Astrocyte (in vitro differentiated cells and primary cell): ENCODE measurements around the gene DMRTA2. TPM values are rescaled to one million over a fixed set of nuclear protein-coding genes. Genes with fewer than 3 reads are reported as not detected.

ENCODE experiments used
- DNase-seq: peaks from one replicate; pipeline ENCODE4 v3.0.0-alpha.2; 2010; ENCODE audit warnings: low read depth
- FAIRE-seq: peaks from 2 replicates; lab custom pipeline; 2011; peaks lifted over from hg19 to GRCh38; lab: Jason Lieb, UNC
- H2AFZ ChIP-seq: 2 replicates; pipeline ENCODE4 v1.6.0; 2012; ENCODE audit warnings: low read depth, low read length, inconsistent platforms
- H3K27ac ChIP-seq: 2 replicates; pipeline ENCODE4 v1.5.1; 2011; ENCODE audit warnings: low read depth, low read length, inconsistent platforms
- H3K27me3 ChIP-seq: 2 replicates; pipeline ENCODE4 v1.6.0; 2011; ENCODE audit warnings: low read length, inconsistent platforms; ENCODE audit not compliant: insufficient read depth
- H3K36me3 ChIP-seq: 2 replicates; pipeline ENCODE4 v1.5.1; 2011; ENCODE audit warnings: low read length, inconsistent platforms; ENCODE audit not compliant: insufficient read depth
- H3K4me1 ChIP-seq: 2 replicates; pipeline ENCODE4 v1.5.1; 2011; ENCODE audit warnings: low read length, inconsistent platforms; ENCODE audit not compliant: insufficient read depth
- H3K4me2 ChIP-seq: 2 replicates; pipeline ENCODE4 v1.6.0; 2012; ENCODE audit warnings: low read length, inconsistent platforms
- H3K4me3 ChIP-seq: 2 replicates; pipeline ENCODE4 v1.5.1; 2011; ENCODE audit warnings: low read depth, mild to moderate bottlenecking, low read length, inconsistent platforms; ENCODE audit not compliant: insufficient read depth
- H3K79me2 ChIP-seq: 2 replicates; pipeline ENCODE4 v1.6.0; 2012; ENCODE audit warnings: mild to moderate bottlenecking, low read length, inconsistent platforms; ENCODE audit not compliant: insufficient read depth
- H3K9ac ChIP-seq: 2 replicates; pipeline ENCODE4 v1.6.0; 2012; ENCODE audit warnings: mild to moderate bottlenecking, low read length, inconsistent platforms
- H3K9me3 ChIP-seq: 2 replicates; pipeline ENCODE4 v1.5.1; 2012; ENCODE audit warnings: low read depth, mild to moderate bottlenecking, low read length, inconsistent platforms; ENCODE audit not compliant: insufficient read depth
- H4K20me1 ChIP-seq: 2 replicates; pipeline ENCODE4 v1.6.0; 2012; ENCODE audit warnings: low read length, inconsistent platforms; ENCODE audit not compliant: insufficient read depth
- H3K27ac Mint-ChIP-seq: one replicate; pipeline ENCODE4 v1.8.0; 2021; ENCODE audit warnings: mild to moderate bottlenecking, mixed read lengths; ENCODE audit not compliant: unreplicated experiment
- H3K27me3 Mint-ChIP-seq: one replicate; pipeline ENCODE4 v1.8.0; 2021; ENCODE audit warnings: low read depth, mixed read lengths; ENCODE audit not compliant: unreplicated experiment
- H3K36me3 Mint-ChIP-seq: one replicate; pipeline ENCODE4 v1.8.0; 2021; ENCODE audit warnings: low read depth, mixed read lengths; ENCODE audit not compliant: unreplicated experiment
- H3K4me1 Mint-ChIP-seq: one replicate; pipeline ENCODE4 v1.8.0; 2021; ENCODE audit warnings: low read depth, mixed read lengths; ENCODE audit not compliant: unreplicated experiment
- H3K4me3 Mint-ChIP-seq: one replicate; pipeline ENCODE4 v1.8.0; 2021; ENCODE audit warnings: mild to moderate bottlenecking, moderate library complexity, mixed read lengths; ENCODE audit not compliant: unreplicated experiment
- H3K9me3 Mint-ChIP-seq: one replicate; pipeline ENCODE4 v1.8.0; 2021; ENCODE audit warnings: mild to moderate bottlenecking, mixed read lengths; ENCODE audit not compliant: unreplicated experiment
- EZH2 ChIP-seq: IDR thresholded peaks from 2 replicates; pipeline ENCODE4 v1.6.1; 2012; ENCODE audit warnings: mild to moderate bottlenecking, low read length, inconsistent platforms; ENCODE audit not compliant: insufficient read depth
- total RNA-seq: library from RNA; stranded (reverse); gene quantifications from 2 replicates; pipeline ENCODE4 v1.2.1, GENCODE V29; 2021
- TF ChIP-seq, protein P1 (sequence below): IDR thresholded peaks from 2 replicates; pipeline ENCODE4 v1.5.1; 2011; ENCODE audit warnings: low read depth, mild to moderate bottlenecking, inconsistent platforms, low read length, moderate library complexity; ENCODE audit not compliant: insufficient read depth

The DMRTA2 gene
- total RNA-seq, 1 donor from 2014 or later: not detected

DNA sequence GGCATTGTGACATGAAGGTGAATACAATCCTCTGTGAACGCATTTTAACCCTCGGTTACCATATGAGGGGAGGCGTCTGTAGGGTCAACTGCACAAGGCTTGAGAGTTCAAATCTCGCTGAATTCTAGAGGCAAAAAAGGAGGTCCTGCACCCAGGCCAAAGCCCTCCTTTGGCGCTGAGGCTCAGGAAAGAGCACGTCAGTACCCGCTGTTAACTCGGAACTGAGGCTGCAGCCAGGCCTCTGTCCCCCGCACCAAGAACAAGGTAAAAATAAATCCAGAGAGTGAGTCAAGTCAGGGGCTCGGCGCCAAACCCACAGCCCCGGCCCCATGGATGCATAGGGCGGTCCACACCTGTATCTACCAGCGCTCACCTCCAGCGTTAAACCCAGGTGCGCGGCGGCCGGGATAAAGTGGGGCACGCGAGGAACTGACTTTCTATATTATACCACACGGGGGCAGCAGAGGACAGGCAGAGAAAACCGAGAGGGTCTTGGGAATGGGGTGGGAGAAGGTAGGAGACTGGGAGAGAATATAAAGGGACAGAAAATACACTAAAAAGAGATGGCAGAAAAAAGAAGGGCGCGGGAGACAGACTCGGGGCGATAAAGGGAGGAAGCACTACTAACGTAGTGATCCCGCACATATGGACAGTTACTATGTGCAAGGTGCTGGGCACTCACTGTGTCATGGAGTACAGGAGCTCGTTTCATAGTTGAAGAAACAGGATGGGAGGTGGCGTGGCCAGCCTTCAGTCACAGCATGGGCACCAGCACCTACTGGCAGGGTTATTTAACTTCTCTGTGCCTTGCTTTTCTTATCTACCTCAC, 54.9 kb downstream of the DMRTA2 start:
- Mint-ChIP-seq H3K4me1 (no peaks in the 10 kb centered on the region), H3K27ac (no peak overlapping the region), H3K27me3 (peaks cover 27% of the 10 kb centered on the region), H3K36me3 (no peaks in the 10 kb centered on the region), H3K9me3 (peaks cover 1% of the 10 kb centered on the region), H3K4me3 (no peak overlapping the region)
- H3K9me3 ChIP-seq: no peaks in the 10 kb centered on the region
- H4K20me1 ChIP-seq: no peaks in the 10 kb centered on the region
- no peak overlapping the region for H3K4me3 ChIP-seq
- no peaks in the 10 kb centered on the region for H3K36me3 ChIP-seq
- no peak for TF ChIP-seq EZH2
- TF ChIP-seq, protein P1, sequence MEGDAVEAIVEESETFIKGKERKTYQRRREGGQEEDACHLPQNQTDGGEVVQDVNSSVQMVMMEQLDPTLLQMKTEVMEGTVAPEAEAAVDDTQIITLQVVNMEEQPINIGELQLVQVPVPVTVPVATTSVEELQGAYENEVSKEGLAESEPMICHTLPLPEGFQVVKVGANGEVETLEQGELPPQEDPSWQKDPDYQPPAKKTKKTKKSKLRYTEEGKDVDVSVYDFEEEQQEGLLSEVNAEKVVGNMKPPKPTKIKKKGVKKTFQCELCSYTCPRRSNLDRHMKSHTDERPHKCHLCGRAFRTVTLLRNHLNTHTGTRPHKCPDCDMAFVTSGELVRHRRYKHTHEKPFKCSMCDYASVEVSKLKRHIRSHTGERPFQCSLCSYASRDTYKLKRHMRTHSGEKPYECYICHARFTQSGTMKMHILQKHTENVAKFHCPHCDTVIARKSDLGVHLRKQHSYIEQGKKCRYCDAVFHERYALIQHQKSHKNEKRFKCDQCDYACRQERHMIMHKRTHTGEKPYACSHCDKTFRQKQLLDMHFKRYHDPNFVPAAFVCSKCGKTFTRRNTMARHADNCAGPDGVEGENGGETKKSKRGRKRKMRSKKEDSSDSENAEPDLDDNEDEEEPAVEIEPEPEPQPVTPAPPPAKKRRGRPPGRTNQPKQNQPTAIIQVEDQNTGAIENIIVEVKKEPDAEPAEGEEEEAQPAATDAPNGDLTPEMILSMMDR: peak; percentile 60
- no peaks in the 10 kb centered on the region for H3K79me2 ChIP-seq
- H2AFZ ChIP-seq: no peak overlapping the region
- peaks cover 21% of the 10 kb centered on the region for H3K27me3 ChIP-seq
- DNase-seq (no peak), FAIRE-seq (no peak)
- no peak overlapping the region for H3K9ac ChIP-seq
- H3K27ac ChIP-seq: no peak overlapping the region
- H3K4me1 ChIP-seq: no peaks in the 10 kb centered on the region
- H3K4me2 ChIP-seq: peak overlapping the region; percentile 52
